IPS-20b (cell line): ENCODE results near the gene SALL1.

ENCODE experiments used
- H3K27ac ChIP-seq: one replicate; pipeline ENCODE4 v1.5.1; 2013; ENCODE audit warnings: low read length
- H3K27me3 ChIP-seq: 2 replicates; pipeline ENCODE4 v1.6.1; 2013; ENCODE audit warnings: mild to moderate bottlenecking, low read length, inconsistent platforms; ENCODE audit not compliant: insufficient read depth
- H3K36me3 ChIP-seq: 2 replicates; pipeline ENCODE4 v1.6.1; 2013; ENCODE audit warnings: low read depth, mild to moderate bottlenecking, inconsistent platforms, low read length, moderate library complexity; ENCODE audit not compliant: insufficient read depth
- H3K4me1 ChIP-seq: 2 replicates; pipeline ENCODE4 v1.6.1; 2013; ENCODE audit warnings: mild to moderate bottlenecking, control low read depth, inconsistent platforms, low read length, moderate library complexity; ENCODE audit not compliant: insufficient read depth
- H3K4me3 ChIP-seq: 2 replicates; pipeline ENCODE4 v1.5.1; 2013; ENCODE audit warnings: mild to moderate bottlenecking, low read length, inconsistent platforms
- H3K9ac ChIP-seq: 2 replicates; pipeline ENCODE4 v1.6.1; 2013; ENCODE audit warnings: low read depth, mild to moderate bottlenecking, inconsistent platforms, low read length, moderate library complexity
- H3K9me3 ChIP-seq: 2 replicates; pipeline ENCODE4 v1.6.1; 2013; ENCODE audit warnings: mild to moderate bottlenecking, low read depth, low read length, inconsistent platforms; ENCODE audit not compliant: insufficient read depth

SALL1 gene

GRCh38 chr16:51106535-51106934 lies 44.5 kb downstream of the SALL1 start:
- H3K27me3 ChIP-seq, result peaks cover 14% of the 10 kb centered on the region; the same call in 1 of the 2 replicates
- peaks cover 2% of the 10 kb centered on the region; the same call in 1 of the 2 replicates for H3K9me3 ChIP-seq
- H3K36me3 ChIP-seq, result no peaks in the 10 kb centered on the region
- no peak overlapping the region for H3K4me3 ChIP-seq
- no peak overlapping the region for H3K27ac ChIP-seq
- peaks cover 7% of the 10 kb centered on the region; the same call in 1 of the 2 replicates for H3K4me1 ChIP-seq
- H3K9ac ChIP-seq, result no peak overlapping the region

- no peaks in the 10 kb centered on the region for H3K36me3 ChIP-seq
- H3K9me3 ChIP-seq, result no peaks in the 10 kb centered on the region
- H3K4me3 ChIP-seq, result no peak overlapping the region
- no peak overlapping the region for H3K27ac ChIP-seq
- H3K4me1 ChIP-seq, result peaks cover 7% of the 10 kb centered on the region; the same call in 1 of the 2 replicates
- H3K27me3 ChIP-seq, result no peaks in the 10 kb centered on the region
- H3K9ac ChIP-seq, result no peak overlapping the region
Measured at GRCh38 chr16:51103590-51103989, 47.5 kb downstream of the SALL1 start.

DNA sequence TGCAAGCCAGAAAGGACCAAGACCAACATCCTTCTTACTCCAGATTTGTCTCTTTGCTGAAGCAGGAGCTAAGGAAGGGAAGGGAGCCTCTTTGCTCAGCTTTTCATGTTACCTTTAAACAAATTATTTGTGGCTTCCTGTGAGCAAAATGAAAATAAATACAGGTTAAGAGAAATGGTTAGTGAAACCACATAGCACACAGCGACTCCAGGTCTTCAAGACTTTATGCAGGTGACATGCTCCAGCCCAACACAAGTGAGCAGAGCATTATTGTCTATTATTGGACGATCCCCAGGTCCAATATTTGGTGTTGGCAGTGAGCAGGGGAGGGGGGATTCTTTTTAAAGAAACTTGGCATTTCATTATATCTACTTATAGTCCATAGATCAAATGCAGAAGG lies 53.3 kb downstream of the SALL1 start:
- Histone ChIP-seq H3K36me3 (no peaks in the 10 kb centered on the region), H3K27me3 (no peaks in the 10 kb centered on the region; the same call in 1 of the 2 replicates), H3K9ac (no peak overlapping the region), H3K4me1 (peaks cover 16% of the 10 kb centered on the region; the same call in 1 of the 2 replicates), H3K27ac (no peak overlapping the region), H3K4me3 (no peak overlapping the region), H3K9me3 (no peaks in the 10 kb centered on the region)

- Histone ChIP-seq H3K4me3 (peak overlapping the region; percentile 35; the same call in 1 of the 2 replicates), H3K36me3 (no peaks in the 10 kb centered on the region), H3K9ac (no peak overlapping the region), H3K9me3 (no peaks in the 10 kb centered on the region), H3K27ac (no peak overlapping the region), H3K4me1 (peaks cover 11% of the 10 kb centered on the region; the same call in 1 of the 2 replicates), H3K27me3 (no peaks in the 10 kb centered on the region; the same call in 1 of the 2 replicates)
Measured at GRCh38 chr16:51095890-51096626, 55.0 kb downstream of the SALL1 start.

- H3K27me3 ChIP-seq, result no peaks in the 10 kb centered on the region; the same call in 1 of the 2 replicates
- H3K4me3 ChIP-seq, result peak overlapping the region; percentile 35; the same call in 1 of the 2 replicates
- peaks cover 11% of the 10 kb centered on the region; the same call in 1 of the 2 replicates for H3K4me1 ChIP-seq
- H3K36me3 ChIP-seq, result no peaks in the 10 kb centered on the region
- H3K27ac ChIP-seq, result no peak overlapping the region
- no peaks in the 10 kb centered on the region for H3K9me3 ChIP-seq
- peak overlapping the region; percentile 11; the same call in 1 of the 2 replicates for H3K9ac ChIP-seq
Measured at GRCh38 chr16:51095084-51095881, 55.8 kb downstream of the SALL1 start.

DNA sequence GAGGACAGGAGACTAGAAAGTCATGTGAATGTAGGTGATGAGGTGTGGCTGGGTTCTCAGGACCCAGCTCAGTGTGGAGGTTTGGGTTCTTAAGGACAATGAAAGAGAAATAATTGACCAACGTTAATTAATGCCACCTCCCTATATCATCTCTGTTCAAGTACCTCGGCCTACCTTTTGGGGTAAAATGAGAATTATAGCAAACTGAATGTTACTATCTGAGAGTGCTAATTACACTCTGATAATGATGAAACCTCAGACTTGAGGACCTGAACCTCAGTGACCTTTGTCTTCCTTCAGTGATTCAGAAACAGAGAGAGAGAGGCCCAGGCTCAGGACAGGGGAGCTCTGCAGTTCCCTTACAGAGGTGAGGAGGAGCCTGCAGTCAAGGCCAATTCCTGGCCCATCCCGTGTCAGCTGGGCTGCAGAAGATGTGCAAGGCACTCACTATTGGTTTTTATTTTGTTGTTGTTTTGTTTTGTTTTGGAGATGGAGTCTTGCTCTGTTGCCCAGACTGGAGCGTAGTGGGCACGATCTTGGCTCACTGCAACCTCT lies 57.3 kb downstream of the SALL1 start:
- Histone ChIP-seq H3K9ac (no peak overlapping the region), H3K36me3 (no peaks in the 10 kb centered on the region), H3K4me1 (peaks cover 11% of the 10 kb centered on the region; the same call in 1 of the 2 replicates), H3K9me3 (no peaks in the 10 kb centered on the region), H3K4me3 (no peak overlapping the region), H3K27ac (no peak overlapping the region), H3K27me3 (no peaks in the 10 kb centered on the region; the same call in 1 of the 2 replicates)
